Muscle layer of duodenum (tissue), 2 donors: ENCODE results near the gene QSOX2.

Experiments
- H3K27ac ChIP-seq: one replicate; pipeline ENCODE4 v1.7.0; 2013; ENCODE audit warnings: mild to moderate bottlenecking, low read length
- H3K27me3 ChIP-seq: one replicate; pipeline ENCODE4 v1.7.0; 2013; ENCODE audit warnings: low read depth, mild to moderate bottlenecking, control low read depth, low read length
- H3K36me3 ChIP-seq, 2 donors: one replicate each; pipeline ENCODE4 v1.7.0; 2013; ENCODE audit warnings: low read length in 2 of 2, control low read depth in 1 of 2, mild to moderate bottlenecking in 1 of 2; ENCODE audit not compliant: insufficient read depth in 2 of 2, control insufficient read depth in 1 of 2
- H3K4me1 ChIP-seq, 2 donors: one replicate each; pipeline ENCODE4 v1.7.0; 2013; ENCODE audit warnings: low read length in 2 of 2, mild to moderate bottlenecking in 2 of 2, control low read depth in 1 of 2, moderate library complexity in 1 of 2; ENCODE audit not compliant: insufficient read depth in 2 of 2, control insufficient read depth in 1 of 2
- H3K4me3 ChIP-seq, 2 donors: one replicate each; pipeline ENCODE4 v1.7.0; 2013; ENCODE audit warnings: low read length in 2 of 2, low read depth in 1 of 2, mild to moderate bottlenecking in 1 of 2
- H3K9me3 ChIP-seq, 2 donors: one replicate each; pipeline ENCODE4 v1.7.0; 2013; ENCODE audit warnings: low read length in 2 of 2, control low read depth in 1 of 2, mild to moderate bottlenecking in 1 of 2; ENCODE audit not compliant: control insufficient read depth in 1 of 2
- donor health status: healthy.

The QSOX2 gene

DNA sequence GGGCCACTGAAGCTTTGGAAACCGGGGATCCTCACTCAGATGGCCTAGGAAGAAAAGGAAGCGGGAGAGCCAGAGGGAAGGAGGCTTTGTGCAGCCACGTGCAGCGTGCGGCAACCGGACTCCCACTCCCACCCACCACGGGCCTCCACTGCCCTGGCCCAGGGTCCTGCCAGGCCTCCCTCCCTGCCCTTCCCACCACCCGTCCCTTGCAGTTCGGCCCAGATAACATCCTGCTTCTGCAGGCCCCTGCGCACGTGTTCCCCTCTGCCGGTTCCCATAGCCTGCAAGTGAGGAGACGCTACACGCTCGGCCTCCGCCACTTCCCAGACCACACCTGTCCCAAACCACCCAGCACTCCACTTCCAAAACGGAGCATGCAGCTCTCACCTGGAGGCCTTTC lies 36.4 kb downstream of the QSOX2 start:
- Histone ChIP-seq H3K27me3 (peaks cover 4% of the 10 kb centered on the region), H3K36me3 (peaks cover 13 to 59% of the 10 kb centered on the region in 2 donors), H3K27ac (no peak overlapping the region), H3K4me3 (no peak overlapping the region), H3K4me1 (no peaks in the 10 kb centered on the region), H3K9me3 (no peaks in the 10 kb centered on the region)

GRCh38 chr9:136208675-136209074 lies 36.9 kb downstream of the QSOX2 start:
- H3K4me3 ChIP-seq = no peak overlapping the region
- H3K27me3 ChIP-seq = peaks cover 10% of the 10 kb centered on the region
- peaks cover 8 to 53% of the 10 kb centered on the region in 2 donors for H3K36me3 ChIP-seq
- no peak overlapping the region for H3K27ac ChIP-seq
- no peaks in the 10 kb centered on the region for H3K9me3 ChIP-seq
- H3K4me1 ChIP-seq = no peaks in the 10 kb centered on the region

GRCh38 chr9:136207616-136208015 lies 38.0 kb downstream of the QSOX2 start:
- Histone ChIP-seq H3K36me3 (peaks cover 4 to 44% of the 10 kb centered on the region in 2 donors), H3K4me3 (no peak overlapping the region), H3K9me3 (no peaks in the 10 kb centered on the region), H3K4me1 (peaks cover 0 to 4% of the 10 kb centered on the region in 2 donors), H3K27me3 (peaks cover 15% of the 10 kb centered on the region), H3K27ac (no peak overlapping the region)

DNA sequence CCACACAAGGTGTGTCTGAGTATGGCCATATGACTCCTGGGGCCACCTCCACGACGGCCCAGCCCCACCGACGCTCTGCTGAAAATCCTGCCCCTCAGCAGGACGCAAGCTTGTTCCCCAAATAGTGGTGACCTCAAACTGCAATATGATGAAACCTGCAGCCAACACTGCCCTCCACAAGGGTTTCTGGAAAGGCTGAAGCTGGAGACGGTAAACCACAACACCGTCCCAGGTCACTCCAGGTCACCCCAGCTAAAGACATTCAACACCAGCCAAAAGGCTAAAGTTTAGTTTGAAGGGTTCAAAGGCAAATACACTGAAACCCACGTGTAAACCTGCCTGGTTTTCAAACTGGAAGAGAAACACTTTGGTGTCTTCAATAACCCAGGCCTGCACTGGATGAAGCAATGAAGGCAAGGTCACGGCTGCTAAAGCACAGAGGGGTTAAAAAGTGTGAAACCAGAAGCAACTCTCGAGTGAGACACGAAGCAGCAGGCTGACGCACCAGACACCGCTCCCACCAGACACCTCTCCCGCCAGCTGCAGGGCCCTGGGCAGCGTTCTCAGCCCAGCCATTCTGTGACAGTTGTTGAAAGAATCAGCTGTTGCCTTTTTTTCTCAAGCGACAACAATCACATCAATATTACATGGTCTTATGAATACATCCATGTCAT lies 38.9 kb downstream of the QSOX2 start:
- H3K9me3 ChIP-seq = no peaks in the 10 kb centered on the region
- peaks cover 4 to 36% of the 10 kb centered on the region in 2 donors for H3K36me3 ChIP-seq
- peaks cover 21% of the 10 kb centered on the region for H3K27me3 ChIP-seq
- H3K27ac ChIP-seq = no peak overlapping the region
- no peak overlapping the region for H3K4me3 ChIP-seq
- H3K4me1 ChIP-seq = peaks cover 0 to 9% of the 10 kb centered on the region in 2 donors

GRCh38 chr9:136205707-136205992 lies 40.0 kb downstream of the QSOX2 start:
- H3K4me1 ChIP-seq = peaks cover 0 to 10% of the 10 kb centered on the region in 2 donors
- H3K4me3 ChIP-seq = no peak overlapping the region
- H3K36me3 ChIP-seq = peaks cover 4 to 25% of the 10 kb centered on the region in 2 donors
- H3K27me3 ChIP-seq = peaks cover 30% of the 10 kb centered on the region
- H3K27ac ChIP-seq = no peak overlapping the region
- no peaks in the 10 kb centered on the region for H3K9me3 ChIP-seq

- no peak within 1 kb of the TSS for H3K4me3 ChIP-seq
- H3K9me3 ChIP-seq = no peaks in the 10 kb centered on the region
- H3K36me3 ChIP-seq = peaks cover 4 to 20% of the 10 kb centered on the region in 2 donors
- H3K27me3 ChIP-seq = peaks cover 35% of the 10 kb centered on the region
- H3K27ac ChIP-seq = no peak within 1 kb of the TSS
- peaks cover 0 to 10% of the 10 kb centered on the region in 2 donors for H3K4me1 ChIP-seq
Observed at GRCh38 chr9:136204838-136205706, 40.5 kb downstream of the QSOX2 start, which contains the start of gene LHX3. TSS of gene LHX3 (minus strand) at chr9:136205128. CDS start at chr9:136205012, 116 bp downstream.

- H3K27me3 ChIP-seq = peaks cover 43% of the 10 kb centered on the region
- no peaks in the 10 kb centered on the region for H3K9me3 ChIP-seq
- H3K4me1 ChIP-seq = peaks cover 0 to 10% of the 10 kb centered on the region in 2 donors
- H3K4me3 ChIP-seq = no peak overlapping the region
- no peak overlapping the region for H3K27ac ChIP-seq
- peaks cover 4 to 14% of the 10 kb centered on the region in 2 donors for H3K36me3 ChIP-seq
Observed at GRCh38 chr9:136204145-136204805, 41.3 kb downstream of the QSOX2 start.

GRCh38 chr9:136203408-136204144 lies 42.0 kb downstream of the QSOX2 start:
- H3K27me3 ChIP-seq = peaks cover 44% of the 10 kb centered on the region
- peaks cover 0 to 12% of the 10 kb centered on the region in 2 donors for H3K4me1 ChIP-seq
- no peak overlapping the region for H3K27ac ChIP-seq
- H3K36me3 ChIP-seq = peaks cover 4 to 7% of the 10 kb centered on the region in 2 donors
- no peaks in the 10 kb centered on the region for H3K9me3 ChIP-seq
- no peak overlapping the region for H3K4me3 ChIP-seq

- H3K9me3 ChIP-seq = no peaks in the 10 kb centered on the region
- peaks cover 4% of the 10 kb centered on the region in 2 donors for H3K36me3 ChIP-seq
- H3K27me3 ChIP-seq = peaks cover 52% of the 10 kb centered on the region
- H3K4me3 ChIP-seq = no peak overlapping the region
- no peak overlapping the region for H3K27ac ChIP-seq
- peaks cover 0 to 17% of the 10 kb centered on the region in 2 donors for H3K4me1 ChIP-seq
Observed at GRCh38 chr9:136202454-136203407, 42.9 kb downstream of the QSOX2 start.
